Osteocyte (in vitro differentiated cells): ENCODE results near the gene RIN3. TPM values are rescaled to one million over a fixed set of nuclear protein-coding genes. Genes with fewer than 3 reads are reported as not detected.
A peak's percentile ranks its signal among the peaks of the same experiment; 100 is the strongest.

Experiments
- DNase-seq: peaks from one replicate; pipeline ENCODE4 v3.0.0; 2021; ENCODE audit warnings: mixed read lengths; ENCODE audit not compliant: unreplicated experiment; ENCODE audit errors: extremely low spot score
- H3K27ac Mint-ChIP-seq: one replicate; pipeline ENCODE4 v1.8.0; 2021; ENCODE audit warnings: mild to moderate bottlenecking, mixed read lengths; ENCODE audit not compliant: unreplicated experiment
- H3K27me3 Mint-ChIP-seq: one replicate; pipeline ENCODE4 v1.8.0; 2021; ENCODE audit warnings: mixed read lengths; ENCODE audit not compliant: unreplicated experiment
- H3K36me3 Mint-ChIP-seq: one replicate; pipeline ENCODE4 v1.8.0; 2021; ENCODE audit warnings: mixed read lengths; ENCODE audit not compliant: unreplicated experiment
- H3K4me1 Mint-ChIP-seq: one replicate; pipeline ENCODE4 v1.8.0; 2021; ENCODE audit warnings: mixed read lengths; ENCODE audit not compliant: unreplicated experiment
- H3K4me3 Mint-ChIP-seq: one replicate; pipeline ENCODE4 v1.8.0; 2021; ENCODE audit warnings: mild to moderate bottlenecking, moderate library complexity, mixed read lengths; ENCODE audit not compliant: unreplicated experiment
- H3K9me3 Mint-ChIP-seq: one replicate; pipeline ENCODE4 v1.8.0; 2021; ENCODE audit warnings: mixed read lengths; ENCODE audit not compliant: unreplicated experiment
- CTCF ChIP-seq: fragments of 200-600 bp; sonication (generic); IDR thresholded peaks from 2 replicates; pipeline ENCODE4 v1.5.0; 2021; ENCODE audit warnings: antibody characterized with exemption, mild to moderate bottlenecking, moderate library complexity
- total RNA-seq: library from RNA; stranded (reverse); gene quantifications from 2 replicates; pipeline ENCODE4 v1.2.1, GENCODE V29; 2021

The RIN3 gene
- total RNA-seq, 1 donor from 2014 or later = 26.7 TPM

GRCh38 chr14:92553438-92553837, 39.9 kb downstream of the RIN3 start:
- Mint-ChIP-seq H3K27ac (peak overlapping the region; percentile 85), H3K4me3 (no peak overlapping the region), H3K27me3 (no peaks in the 10 kb centered on the region), H3K36me3 (peaks cover 11% of the 10 kb centered on the region), H3K4me1 (peaks cover 30% of the 10 kb centered on the region), H3K9me3 (no peaks in the 10 kb centered on the region)
- no peak for DNase-seq
- peak; percentile 27 for TF ChIP-seq CTCF

- no peak overlapping the region for H3K27ac Mint-ChIP-seq
- H3K36me3 Mint-ChIP-seq = peaks cover 18% of the 10 kb centered on the region
- no peak for DNase-seq
- H3K4me3 Mint-ChIP-seq = no peak overlapping the region
- H3K9me3 Mint-ChIP-seq = no peaks in the 10 kb centered on the region
- no peak for TF ChIP-seq CTCF
- H3K27me3 Mint-ChIP-seq = no peaks in the 10 kb centered on the region
- peaks cover 30% of the 10 kb centered on the region for H3K4me1 Mint-ChIP-seq
Measured at GRCh38 chr14:92555465-92556111, 42.0 kb downstream of the RIN3 start.

GRCh38 chr14:92556255-92556741, 42.7 kb downstream of the RIN3 start:
- Mint-ChIP-seq H3K36me3 (peaks cover 16% of the 10 kb centered on the region), H3K27me3 (no peaks in the 10 kb centered on the region), H3K4me3 (no peak overlapping the region), H3K4me1 (peaks cover 30% of the 10 kb centered on the region), H3K9me3 (no peaks in the 10 kb centered on the region), H3K27ac (no peak overlapping the region)
- TF ChIP-seq CTCF = no peak
- DNase-seq = no peak

GRCh38 chr14:92556863-92557543, 43.4 kb downstream of the RIN3 start:
- TF ChIP-seq CTCF = no peak
- Mint-ChIP-seq H3K27ac (no peak overlapping the region), H3K36me3 (peaks cover 16% of the 10 kb centered on the region), H3K27me3 (no peaks in the 10 kb centered on the region), H3K9me3 (no peaks in the 10 kb centered on the region), H3K4me3 (no peak overlapping the region), H3K4me1 (peaks cover 26% of the 10 kb centered on the region)
- no peak for DNase-seq

GRCh38 chr14:92557544-92557912, 43.9 kb downstream of the RIN3 start:
- no peak overlapping the region for H3K27ac Mint-ChIP-seq

More at GRCh38 chr14:92557544-92557912, 43.9 kb downstream of the RIN3 start:
- Mint-ChIP-seq H3K9me3 (no peaks in the 10 kb centered on the region), H3K27me3 (no peaks in the 10 kb centered on the region), H3K36me3 (peaks cover 16% of the 10 kb centered on the region), H3K4me1 (peaks cover 23% of the 10 kb centered on the region), H3K4me3 (no peak overlapping the region)
- TF ChIP-seq CTCF = no peak
- DNase-seq = no peak
